Heart right ventricle (tissue), 16 donors: Measurements from ENCODE around the gene CRYBA2. TPM values are rescaled to one million over a fixed set of nuclear protein-coding genes. Genes with fewer than 3 reads are reported as not detected.

Experiments used
- ATAC-seq, 8 donors: fragments of 200-7000 bp; cut with Tn5 transposase; one replicate each; pipeline ENCODE4 v1.9.1; 2020; ENCODE audit warnings: mild to moderate bottlenecking in 8 of 8, moderate library complexity in 8 of 8, moderate number of reproducible peaks in 1 of 8
- DNase-seq, 2 donors: peaks; one replicate each; pipeline ENCODE4 v3.0.0-alpha.2; 2020
- H3K27ac ChIP-seq, 10 donors: fragments of 200-600 bp; sonication (generic) in 2 of 10; one replicate each; pipeline versions ENCODE4 v1.5.0 to v1.8.0; 2020 to 2022; ENCODE audit warnings: mild to moderate bottlenecking in 3 of 10
- H3K27me3 ChIP-seq, 7 donors: fragments of 200-600 bp; one replicate each; pipeline ENCODE4 v1.8.0; 2021 to 2022; ENCODE audit warnings: mild to moderate bottlenecking in 2 of 7
- H3K36me3 ChIP-seq, 9 donors: fragments of 200-600 bp; sonication (generic) in 1 of 9; one replicate each; pipeline versions ENCODE4 v1.5.0 to v1.8.0; 2020 to 2022; ENCODE audit warnings: mild to moderate bottlenecking in 2 of 9
- H3K4me1 ChIP-seq, 9 donors: fragments of 200-600 bp; sonication (generic) in 1 of 9; one replicate each; pipeline versions ENCODE4 v1.5.0 to v1.8.0; 2020 to 2022; ENCODE audit warnings: mild to moderate bottlenecking in 4 of 9
- H3K4me3 ChIP-seq, 10 donors: fragments of 200-600 bp; sonication (generic) in 2 of 10; one replicate each; pipeline versions ENCODE4 v1.5.0 to v1.8.0; 2020 to 2022; ENCODE audit warnings: mild to moderate bottlenecking in 7 of 10, moderate library complexity in 2 of 10
- H3K9me3 ChIP-seq, 11 donors: fragments of 200-600 bp in 10 of 11; sonication (generic) in 2 of 11; one replicate each; pipeline versions ENCODE4 v1.5.0 to v1.8.0; 2013 to 2022; ENCODE audit warnings: mild to moderate bottlenecking in 2 of 11, control low read depth in 1 of 11, moderate library complexity in 1 of 11
- WGBS, 2 donors: extraction: QIAGEN DNeasy Blood & Tissue Kit; methylation state at CpG; one replicate each; pipeline ENCODE4 v1.1.7; 2013; ENCODE audit warnings: inconsistent platforms in 1 of 2; 5-methylcytosine and 5-hydroxymethylcytosine counted together
- intact Hi-C, 10 donors: fragments of 100-400 bp; cut with DNase I; formaldehyde crosslinking; loops; one replicate each; pipeline versions ENCODE4 v1.11.1 to v1.14.2; 2022
- polyA plus RNA-seq, 2 donors: library from polyadenylated mRNA; stranded (reverse); fragments of 200-250 nt; gene quantifications; one replicate each; pipeline ENCODE4 v1.2.3, GENCODE V29; 2013
- total RNA-seq, 10 donors: library from RNA; stranded (reverse); fragmentation: NEBNext Ultra II Directional in 3 of 10; extraction: Animal tissue kit (Norgen Biotek cat#: 25700) in 3 of 10; gene quantifications; one replicate each; pipeline versions ENCODE4 v1.2.1 to v1.2.4, GENCODE V29; 2021 to 2023
- TF ChIP-seq, protein P1 (sequence below), 9 donors: fragments of 200-600 bp; sonication (generic) in 2 of 9; IDR thresholded peaks; one replicate each; pipeline versions ENCODE4 v1.5.0 to v1.8.0; 2021 to 2022; ENCODE audit warnings: antibody characterized with exemption in 9 of 9, mild to moderate bottlenecking in 5 of 9, moderate library complexity in 1 of 9
- donor health status: Arrhythmogenic right ventricular cardiomyopathy.
- donor health status: ischemic (EF 13 %, LVEDD 7.1; RV severe dilation, severe dysfunction).
- donor health status: healthy with polysubstance abuse.
- donor health status: DM: no; HTN: yes; CAD: no.
- donor health status: DM: no; HTN: no; CAD: no.
- donor health status: ischemic (EF 25% LVEDD 6.9; RV normal size, moderate dysfunction).
- donor health status: ischemic (EF 25% LVEDD 5.7; RV mildly dilated, moderate dysfunction).
- donor health status: healthy.
- donor health status: DM: yes; HTN: yes; CAD: no.
- donor health status: Ischemic cardiomyopathy.
- donor health status: ischemic (EF 35%, LVEDD 5.7; RV mildly dilated, moderate dysfunction).
- donor health status: nonischemic (EF 11% LVEDD 7.7; RV severe dilation, severe dysfunction).
- donor health status: DM: yes; HTN: yes; CAD: no.
- donor health status: PGD.
- donor health status: ischemic (EF 29% LVEDD 5.4; RV normal size, mild dysfunction).
- donor health status: nonischemic (EF 23%, LVEDD 6.1; RV moderate dilation, normal function).

CRYBA2 gene
- total and polyA plus RNA-seq, 12 donors: not detected

DNA sequence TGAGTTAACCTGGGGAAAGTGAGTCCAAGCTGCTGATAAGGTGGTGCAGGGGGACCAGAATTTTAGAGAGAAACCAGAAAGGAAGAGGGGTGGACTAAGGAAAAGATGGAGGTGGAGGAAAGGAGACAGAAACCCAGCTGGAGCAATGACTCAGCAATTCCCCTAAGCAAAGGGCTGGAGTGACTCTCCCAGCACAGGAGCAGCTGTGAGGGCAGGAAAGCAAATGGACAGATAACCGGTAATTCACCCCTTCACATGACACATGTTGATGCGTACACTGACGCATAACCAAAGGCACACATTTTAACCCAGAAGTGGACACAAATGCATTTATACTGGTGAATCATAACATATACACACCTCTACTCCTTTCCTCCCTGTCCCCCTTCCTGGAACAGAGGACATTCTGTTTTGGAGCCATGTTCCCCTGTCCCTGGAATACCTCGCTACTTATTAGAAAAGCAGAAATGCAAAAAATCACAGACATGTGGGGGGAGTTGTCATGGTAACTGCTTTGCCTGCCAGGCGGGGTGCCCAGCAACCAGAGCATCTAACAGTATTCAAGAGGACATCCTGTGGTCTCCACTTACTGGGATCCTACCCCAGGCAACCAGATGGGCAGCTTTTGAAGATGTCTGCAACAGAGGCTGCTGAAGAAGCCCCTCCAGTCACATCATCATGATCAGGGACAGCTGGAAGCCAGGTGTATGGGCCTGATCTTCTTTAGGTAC, 29.0 kb downstream of the CRYBA2 start:
- intact Hi-C loops: no loop called here
- WGBS, 2 donors: 32 to 39% methylated on average over 5 of the region's 5 CpGs
- Histone ChIP-seq H3K27me3 (peaks cover 48 to 89% (median 79%) of the 10 kb centered on the region in 7 donors), H3K9me3 (no peaks in the 10 kb centered on the region), H3K4me1 (peaks cover 0 to 25% (median 12%) of the 10 kb centered on the region in 9 donors), H3K4me3 (no peak overlapping the region), H3K36me3 (no peaks in the 10 kb centered on the region), H3K27ac (no peak overlapping the region)
- DNase-seq (no peak), ATAC-seq (no peak)
- TF ChIP-seq, protein P1, sequence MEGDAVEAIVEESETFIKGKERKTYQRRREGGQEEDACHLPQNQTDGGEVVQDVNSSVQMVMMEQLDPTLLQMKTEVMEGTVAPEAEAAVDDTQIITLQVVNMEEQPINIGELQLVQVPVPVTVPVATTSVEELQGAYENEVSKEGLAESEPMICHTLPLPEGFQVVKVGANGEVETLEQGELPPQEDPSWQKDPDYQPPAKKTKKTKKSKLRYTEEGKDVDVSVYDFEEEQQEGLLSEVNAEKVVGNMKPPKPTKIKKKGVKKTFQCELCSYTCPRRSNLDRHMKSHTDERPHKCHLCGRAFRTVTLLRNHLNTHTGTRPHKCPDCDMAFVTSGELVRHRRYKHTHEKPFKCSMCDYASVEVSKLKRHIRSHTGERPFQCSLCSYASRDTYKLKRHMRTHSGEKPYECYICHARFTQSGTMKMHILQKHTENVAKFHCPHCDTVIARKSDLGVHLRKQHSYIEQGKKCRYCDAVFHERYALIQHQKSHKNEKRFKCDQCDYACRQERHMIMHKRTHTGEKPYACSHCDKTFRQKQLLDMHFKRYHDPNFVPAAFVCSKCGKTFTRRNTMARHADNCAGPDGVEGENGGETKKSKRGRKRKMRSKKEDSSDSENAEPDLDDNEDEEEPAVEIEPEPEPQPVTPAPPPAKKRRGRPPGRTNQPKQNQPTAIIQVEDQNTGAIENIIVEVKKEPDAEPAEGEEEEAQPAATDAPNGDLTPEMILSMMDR (IDR thresholded peaks at IDR 0.05): no peak

DNA sequence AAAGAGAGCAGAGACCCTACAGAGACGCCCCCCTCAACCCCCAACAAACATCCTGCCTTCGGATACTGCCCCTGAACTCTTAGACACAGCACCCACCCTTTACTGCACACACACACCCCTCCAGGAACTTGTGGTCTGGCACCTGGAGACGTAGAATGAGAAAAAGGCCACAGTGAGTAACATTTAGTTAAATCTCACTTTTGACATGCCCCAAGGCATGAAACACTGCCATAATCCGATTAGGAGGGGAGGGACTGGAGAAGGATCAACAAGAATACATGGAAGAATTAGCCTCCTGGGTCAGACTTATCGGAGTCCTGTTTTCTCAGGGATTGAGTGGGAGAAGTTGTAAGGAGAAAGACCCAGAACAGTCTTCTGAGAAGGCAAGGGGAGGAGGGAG, 29.6 kb downstream of the CRYBA2 start:
- WGBS, 2 donors: 12 to 13% methylated on average over 5 of the region's 5 CpGs
- intact Hi-C loops: no loop called here
- peaks cover 49 to 92% (median 85%) of the 10 kb centered on the region in 7 donors for H3K27me3 ChIP-seq

DNA sequence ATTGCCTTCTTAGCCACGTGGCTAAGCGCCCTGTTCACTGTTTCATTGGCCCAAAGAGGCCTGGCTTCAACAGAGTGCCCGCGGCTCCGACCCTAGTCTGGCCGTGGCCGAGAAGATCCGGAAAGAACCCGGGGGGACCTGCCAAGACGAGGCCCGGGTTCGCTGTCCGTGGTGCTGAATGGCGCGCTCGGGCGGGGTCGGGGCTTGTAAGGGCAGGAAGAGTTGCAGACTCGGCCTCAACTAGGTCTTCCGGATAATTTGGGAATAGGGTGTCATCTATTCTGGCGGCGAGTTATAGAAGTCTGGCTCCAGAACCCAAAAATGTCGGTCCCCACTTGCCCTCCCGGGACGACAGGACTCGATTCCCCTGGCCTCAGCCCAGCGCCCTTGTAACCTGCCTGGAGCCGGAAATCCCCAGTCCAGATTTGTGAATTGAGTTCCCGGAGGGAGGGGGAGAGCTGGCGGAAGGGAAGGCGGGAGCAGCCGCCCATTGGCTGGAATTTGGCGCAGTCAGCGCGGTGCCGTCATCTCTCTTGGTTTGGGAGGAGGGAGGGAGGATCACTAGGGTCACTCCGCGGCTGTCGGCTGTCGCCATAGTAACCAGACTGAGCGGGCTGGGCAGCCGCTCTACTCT, 30.2 kb downstream of the CRYBA2 start:
- Histone ChIP-seq H3K27ac (no peak overlapping the region), H3K27me3 (peaks cover 49 to 95% (median 91%) of the 10 kb centered on the region in 7 donors), H3K4me1 (peaks cover 0 to 27% (median 12%) of the 10 kb centered on the region in 9 donors), H3K36me3 (no peaks in the 10 kb centered on the region), H3K4me3 (peak overlapping the region in 1 of 10 donors; percentile 24), H3K9me3 (no peaks in the 10 kb centered on the region)
- ATAC-seq (peak; percentile 50 to 83 (median 71)), DNase-seq (peak; percentile 73 to 74)
- 1 to 3% methylated on average over 42 of the region's 42 CpGs for WGBS, 2 donors
- TF ChIP-seq, protein P1 (IDR thresholded peaks at IDR 0.05): no peak
- intact Hi-C loops: no loop called here

More for the DNA sequence above, 29.6 kb downstream of the CRYBA2 start:
- H3K4me1 ChIP-seq: peaks cover 0 to 27% (median 12%) of the 10 kb centered on the region in 9 donors
- no peaks in the 10 kb centered on the region for H3K9me3 ChIP-seq
- H3K4me3 ChIP-seq: no peak overlapping the region
- ATAC-seq: no peak
- H3K27ac ChIP-seq: no peak overlapping the region
- TF ChIP-seq, protein P1 (IDR thresholded peaks at IDR 0.05): no peak
- H3K36me3 ChIP-seq: no peaks in the 10 kb centered on the region
- no peak for DNase-seq

DNA sequence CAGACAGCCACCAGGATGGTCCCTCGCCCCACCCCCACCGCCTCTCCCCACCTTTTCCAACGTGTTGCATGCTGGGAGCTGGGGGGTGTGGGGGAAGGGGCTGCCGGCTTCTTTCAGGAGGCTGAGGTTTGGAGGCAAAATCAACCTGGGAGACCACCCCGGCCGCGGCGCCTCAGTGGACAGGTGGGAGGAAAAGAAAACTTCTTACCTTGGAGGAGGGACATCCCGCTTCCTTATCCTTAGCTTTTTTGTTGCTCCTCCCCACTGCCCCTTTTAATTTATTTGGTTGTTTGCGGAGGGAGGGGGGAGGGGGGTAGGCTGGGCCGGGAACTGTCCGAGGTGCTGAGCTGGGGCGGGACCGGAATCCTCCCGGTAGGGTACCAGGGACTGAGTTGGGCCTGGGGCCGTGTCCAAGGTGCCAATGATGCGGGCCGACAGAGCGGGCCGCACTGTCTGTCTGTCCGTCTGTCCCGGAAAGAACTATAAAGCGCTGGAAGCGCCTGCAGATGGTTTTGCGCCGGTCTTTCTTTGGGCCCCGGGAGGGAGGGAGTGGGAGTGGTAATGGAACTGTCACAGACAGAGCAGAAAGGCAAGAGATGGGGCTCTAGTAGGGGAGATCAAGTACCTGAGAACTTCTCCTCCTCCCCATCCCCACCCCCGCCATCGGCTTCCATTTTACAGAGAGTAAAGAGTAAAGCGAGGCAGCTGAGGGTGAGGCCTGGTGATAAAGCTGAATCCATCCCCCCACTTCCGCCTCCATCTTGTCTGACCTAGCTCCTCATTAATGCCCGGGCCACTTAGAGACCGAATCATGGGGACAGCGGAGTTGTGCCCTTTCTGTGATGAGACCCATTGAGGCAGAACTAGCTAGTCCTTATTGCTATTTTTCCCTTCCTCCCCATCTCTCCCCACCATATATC, 31.3 kb downstream of the CRYBA2 start:
- 11 to 12% methylated on average over 33 to 34 of the region's 34 CpGs for WGBS, 2 donors
- DNase-seq (no peak), ATAC-seq (no peak)
- Histone ChIP-seq H3K27me3 (peaks cover 49 to 99% (median 93%) of the 10 kb centered on the region in 7 donors), H3K4me1 (peaks cover 0 to 27% (median 12%) of the 10 kb centered on the region in 9 donors), H3K4me3 (no peak overlapping the region), H3K36me3 (no peaks in the 10 kb centered on the region), H3K9me3 (no peaks in the 10 kb centered on the region), H3K27ac (no peak overlapping the region)
- intact Hi-C loops: no loop called here
- TF ChIP-seq, protein P1 (IDR thresholded peaks at IDR 0.05): no peak
